GM12865 (cell line): ENCODE results near the gene FSTL4.

Experiments used
- DNase-seq: peaks from one replicate; pipeline ENCODE4 v3.0.0; 2010; ENCODE audit warnings: low read depth
- H3K4me3 ChIP-seq: 2 replicates; pipeline ENCODE4 v1.5.1; 2011; ENCODE audit warnings: mild to moderate bottlenecking, low read depth, low read length, control low read depth
- CTCF ChIP-seq: IDR thresholded peaks from 2 replicates; pipeline ENCODE4 v1.5.1; 2011; ENCODE audit warnings: low read length, control low read depth, low read depth, inconsistent platforms; ENCODE audit not compliant: insufficient read depth; ENCODE audit errors: missing control alignments

Gene FSTL4

GRCh38 chr5:133432956-133433532 lies 179.3 kb downstream of the FSTL4 start:
- DNase-seq: no peak
- TF ChIP-seq CTCF: no peak
- no peak overlapping the region for H3K4me3 ChIP-seq

- no peak overlapping the region for H3K4me3 ChIP-seq
- DNase-seq: no peak
- TF ChIP-seq CTCF: no peak
These were observed 180.9 kb downstream of the FSTL4 start for GRCh38 chr5:133431326-133431865.

GRCh38 chr5:133430095-133430494 lies 182.2 kb downstream of the FSTL4 start:
- DNase-seq: no peak
- TF ChIP-seq CTCF: no peak
- H3K4me3 ChIP-seq: no peak overlapping the region

- DNase-seq: no peak
- no peak overlapping the region for H3K4me3 ChIP-seq
- TF ChIP-seq CTCF: no peak
These were observed 183.3 kb downstream of the FSTL4 start for GRCh38 chr5:133429046-133429445.

GRCh38 chr5:133428072-133428660 lies 184.2 kb downstream of the FSTL4 start:
- TF ChIP-seq CTCF: no peak
- DNase-seq: no peak
- H3K4me3 ChIP-seq: no peak overlapping the region

GRCh38 chr5:133427121-133427777 lies 185.1 kb downstream of the FSTL4 start:
- H3K4me3 ChIP-seq: no peak overlapping the region
- DNase-seq: no peak
- TF ChIP-seq CTCF: no peak

GRCh38 chr5:133426264-133426663 lies 186.1 kb downstream of the FSTL4 start:
- TF ChIP-seq CTCF: no peak

More at GRCh38 chr5:133426264-133426663, 186.1 kb downstream of the FSTL4 start:
- no peak overlapping the region for H3K4me3 ChIP-seq
- DNase-seq: no peak
